GM21390 (cell line): Measurements from ENCODE around the gene FGF8.
A peak's percentile ranks its signal among the peaks of the same experiment; 100 is the strongest.
"Not testable (repeated sequence)": the region's sequence is repeated elsewhere in the genome, so short reads cannot be mapped to it uniquely, and the experiment has no call there.

Experiments used
- ATAC-seq: cut with Tn5 transposase; IDR thresholded peaks from one replicate; pipeline ENCODE4 v1.9.1; 2021; ENCODE audit not compliant: unreplicated experiment

FGF8 gene, protein sequence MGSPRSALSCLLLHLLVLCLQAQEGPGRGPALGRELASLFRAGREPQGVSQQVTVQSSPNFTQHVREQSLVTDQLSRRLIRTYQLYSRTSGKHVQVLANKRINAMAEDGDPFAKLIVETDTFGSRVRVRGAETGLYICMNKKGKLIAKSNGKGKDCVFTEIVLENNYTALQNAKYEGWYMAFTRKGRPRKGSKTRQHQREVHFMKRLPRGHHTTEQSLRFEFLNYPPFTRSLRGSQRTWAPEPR

GRCh38 chr10:101775273-101776160 lies at the start of gene FGF8:
Gene FGF8 (minus strand): TSS chr10:101776114. CDS start chr10:101775900, 214 bp downstream.
- ATAC-seq: no peak

DNA sequence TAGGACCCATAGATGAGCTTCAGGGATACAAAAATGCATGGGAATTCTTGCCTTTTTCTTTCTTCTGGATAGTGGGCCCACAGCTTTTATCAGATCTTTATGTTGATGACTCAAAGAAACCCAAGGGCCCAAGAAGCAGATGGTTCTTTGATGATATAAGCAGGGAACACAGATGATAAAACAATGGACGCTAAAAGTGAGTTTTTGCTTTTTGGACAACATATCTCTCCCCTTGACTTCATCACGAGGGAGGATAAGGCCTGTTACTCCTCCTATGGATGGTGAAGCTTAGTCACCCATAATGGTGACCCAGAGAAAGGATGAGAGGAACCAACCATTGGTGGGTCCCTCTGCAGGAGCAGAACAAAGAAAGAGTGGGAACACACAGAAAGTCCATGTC lies 48.8 kb upstream of the FGF8 start:
- no peak for ATAC-seq

GRCh38 chr10:101818872-101819633 lies 43.1 kb upstream of the FGF8 start:
- ATAC-seq: peak; percentile 28

GRCh38 chr10:101818119-101818871 lies 42.4 kb upstream of the FGF8 start, which contains the start of gene OGA:
Gene OGA (minus strand): TSS chr10:101818444. CDS start chr10:101818022, 422 bp downstream.
- ATAC-seq: peak; percentile 80

DNA sequence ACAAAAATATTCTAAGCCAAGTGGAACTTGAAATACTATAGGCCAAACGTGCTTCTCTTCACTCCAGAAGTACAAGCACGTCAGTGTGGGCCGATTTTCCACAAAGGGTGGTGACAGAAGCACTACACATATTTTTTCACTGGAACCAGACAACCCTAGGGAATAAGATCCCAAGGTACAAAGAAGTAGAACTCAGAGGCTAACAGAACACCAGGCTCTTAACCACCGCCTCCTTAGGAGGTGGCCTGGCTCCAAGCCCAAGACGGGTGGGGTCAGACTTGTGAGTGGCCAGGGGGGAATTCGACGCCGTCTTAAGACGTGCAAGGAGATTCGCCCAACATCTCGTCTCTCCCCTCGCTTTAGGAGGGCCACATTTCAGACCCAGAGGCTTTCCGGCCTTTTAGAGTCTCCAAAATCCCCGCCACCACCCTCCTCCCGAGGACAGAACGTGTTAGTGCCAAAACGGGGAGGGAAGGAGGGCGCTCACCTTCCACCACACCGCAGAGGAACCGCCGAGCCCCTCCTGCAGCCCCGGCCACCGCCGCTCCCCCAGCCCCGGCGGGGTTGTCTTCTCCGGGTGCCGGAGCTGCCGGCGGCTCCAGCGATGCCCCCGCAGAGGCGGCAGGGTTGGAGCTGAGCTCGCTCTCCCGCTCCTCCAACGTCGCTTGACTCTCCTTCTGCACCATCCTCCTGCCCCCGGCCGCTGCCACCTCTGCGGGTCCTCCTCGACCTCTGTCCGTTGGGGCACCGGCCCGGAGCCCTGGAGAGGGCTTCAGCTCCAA lies 41.6 kb upstream of the FGF8 start:
- ATAC-seq: no peak

- ATAC-seq: no peak
These were observed 41.0 kb upstream of the FGF8 start for GRCh38 chr10:101816913-101817336.

GRCh38 chr10:101816376-101816775 lies 40.5 kb upstream of the FGF8 start:
- no peak for ATAC-seq

- no peak for ATAC-seq
These were observed 38.7 kb upstream of the FGF8 start for GRCh38 chr10:101814466-101815071.

- no peak for ATAC-seq
These were observed 36.7 kb upstream of the FGF8 start for GRCh38 chr10:101812606-101813005.

GRCh38 chr10:101807158-101807557 lies 31.2 kb upstream of the FGF8 start:
- no peak for ATAC-seq

DNA sequence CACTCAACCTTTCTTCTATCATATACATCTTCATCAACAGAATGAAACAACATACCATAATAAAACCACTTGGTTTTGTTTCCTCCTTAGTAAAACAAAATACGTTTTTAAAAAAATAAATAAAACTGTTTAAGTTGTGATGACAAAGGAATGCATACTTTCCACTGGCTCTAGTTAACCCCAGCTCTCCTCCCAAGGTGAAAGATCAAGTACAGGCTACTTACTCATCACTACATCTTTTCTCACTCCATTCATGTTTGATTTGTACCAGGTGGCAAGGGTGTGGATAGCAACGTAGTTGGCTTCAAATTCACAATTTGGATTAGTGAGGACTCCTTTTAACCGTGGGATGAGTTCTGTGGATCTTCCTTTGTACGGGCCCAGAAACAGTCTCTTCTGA lies 27.6 kb upstream of the FGF8 start:
- no peak for ATAC-seq

DNA sequence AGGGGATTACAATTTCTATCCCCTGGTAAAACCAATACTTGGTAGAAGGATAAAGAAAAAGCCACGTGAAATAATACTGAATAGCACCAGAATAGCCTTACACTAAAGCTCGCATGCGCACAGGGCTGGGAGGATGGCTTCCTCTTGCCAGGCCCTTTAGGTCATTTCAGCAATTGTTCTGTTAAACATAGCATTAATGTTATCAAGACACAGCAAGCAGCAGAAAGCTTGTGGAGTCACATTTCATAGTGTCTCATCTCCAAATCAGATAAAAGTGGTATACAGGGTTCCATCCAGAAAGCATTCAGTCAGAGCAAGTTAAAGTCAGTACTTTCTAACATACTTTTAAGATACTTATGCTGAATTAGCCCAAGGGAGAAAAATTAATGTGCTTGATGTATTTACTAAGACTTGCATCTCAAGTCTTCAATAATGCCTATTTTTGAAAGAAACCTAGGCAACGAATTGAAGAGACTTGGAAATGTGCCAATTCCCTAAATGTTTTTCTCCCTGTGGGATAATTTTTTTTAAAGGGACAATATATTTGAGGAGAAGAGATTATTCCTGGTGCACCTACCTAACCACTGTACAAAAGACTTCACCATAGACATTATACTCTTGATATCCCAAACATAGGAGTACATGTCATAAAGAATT lies 21.6 kb upstream of the FGF8 start:
- ATAC-seq: no peak

DNA sequence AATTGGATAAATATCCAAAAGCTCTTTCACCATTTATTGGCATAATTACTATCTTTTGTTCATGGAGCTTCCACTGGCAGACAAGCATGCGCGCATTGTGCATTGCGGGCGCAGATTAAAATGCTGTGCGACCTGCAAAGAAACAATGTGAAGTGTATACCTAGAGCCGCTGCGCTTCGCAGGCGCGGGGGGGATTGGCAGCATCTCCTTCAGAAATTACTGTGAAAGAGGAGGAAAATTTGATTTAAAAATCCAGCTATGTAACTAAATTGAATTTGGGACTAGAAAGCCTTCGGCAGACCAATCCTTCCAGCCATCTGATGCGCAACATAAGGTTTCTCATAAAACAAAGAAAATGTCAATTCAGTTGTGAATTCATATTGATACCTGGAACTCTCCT lies 17.6 kb upstream of the FGF8 start:
- ATAC-seq: no peak

GRCh38 chr10:101789686-101790085 lies 13.8 kb upstream of the FGF8 start:
- no peak for ATAC-seq

GRCh38 chr10:101789231-101789630 lies 13.3 kb upstream of the FGF8 start:
- ATAC-seq: not testable (repeated sequence)

GRCh38 chr10:101785801-101786200 lies 9.9 kb upstream of the FGF8 start:
- no peak for ATAC-seq

DNA sequence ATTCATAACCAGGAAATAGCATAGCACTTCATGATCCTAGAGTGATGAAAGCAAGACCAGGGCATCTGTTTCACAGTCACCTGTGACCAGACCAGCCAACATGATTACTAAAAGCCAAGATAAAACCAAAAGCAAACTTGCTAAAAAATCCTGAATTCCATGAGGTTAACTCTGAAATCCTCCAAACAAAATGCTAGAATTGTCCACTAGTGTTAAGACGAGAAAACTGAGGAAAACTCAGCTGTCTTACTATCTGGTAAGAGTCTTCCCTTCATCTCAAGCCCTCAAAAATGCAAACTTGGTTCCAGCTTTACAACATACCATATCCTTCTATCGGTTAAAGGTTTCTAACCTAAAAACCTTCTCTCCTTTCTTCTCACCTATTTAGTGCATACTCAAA lies 8.6 kb upstream of the FGF8 start:
- ATAC-seq: no peak

GRCh38 chr10:101783736-101784118 lies 7.8 kb upstream of the FGF8 start:
- ATAC-seq: no peak
